HEK293 (cell line): Measurements from ENCODE around the gene DOK6.

Experiments
- REST ChIP-seq: fragments of 450-650 bp; formaldehyde crosslinking; IDR thresholded peaks from 2 replicates; pipeline ENCODE4 v1.5.1; 2016; ENCODE audit warnings: missing biosample characterization, missing genetic modification characterization
- ZNF121 ChIP-seq: fragments of 450-650 bp; formaldehyde crosslinking; IDR thresholded peaks from 2 replicates; pipeline ENCODE4 v1.5.1; 2016; ENCODE audit warnings: missing biosample characterization, missing genetic modification characterization
- ZNF23 ChIP-seq: fragments of 450-650 bp; formaldehyde crosslinking; IDR thresholded peaks from 2 replicates; pipeline ENCODE4 v1.5.1; 2016; ENCODE audit warnings: missing biosample characterization, missing genetic modification characterization, borderline replicate concordance
- ZNF324 ChIP-seq: fragments of 450-650 bp; formaldehyde crosslinking; IDR thresholded peaks from 2 replicates; pipeline ENCODE4 v1.5.1; 2016; ENCODE audit warnings: missing biosample characterization, missing genetic modification characterization
- ZNF350 ChIP-seq: fragments of 450-650 bp; formaldehyde crosslinking; IDR thresholded peaks from 2 replicates; pipeline ENCODE4 v1.5.0; 2017; ENCODE audit warnings: missing biosample characterization, mild to moderate bottlenecking, missing genetic modification characterization
- ZSCAN23 ChIP-seq: fragments of 450-650 bp; formaldehyde crosslinking; IDR thresholded peaks from 2 replicates; pipeline ENCODE4 v1.5.1; 2016; ENCODE audit warnings: missing biosample characterization, missing genetic modification characterization

- TF ChIP-seq ZNF23: no peak
- TF ChIP-seq ZNF324 (tag by site-specific recombination): no peak
- TF ChIP-seq ZNF121 (tag by site-specific recombination): no peak
- TF ChIP-seq REST (tag by site-specific recombination): no peak
- TF ChIP-seq ZNF350 (tag by site-specific recombination): no peak
- TF ChIP-seq ZSCAN23 (tag by site-specific recombination): no peak
These were observed 136.5 kb downstream of the DOK6 start for GRCh38 chr18:69537183-69537582.
